ENCODE measurements around the gene DMTF1.
"Not testable (repeated sequence)": the region's sequence is repeated elsewhere in the genome, so short reads cannot be mapped to it uniquely, and the experiment has no call there.

DMTF1 gene

DNA sequence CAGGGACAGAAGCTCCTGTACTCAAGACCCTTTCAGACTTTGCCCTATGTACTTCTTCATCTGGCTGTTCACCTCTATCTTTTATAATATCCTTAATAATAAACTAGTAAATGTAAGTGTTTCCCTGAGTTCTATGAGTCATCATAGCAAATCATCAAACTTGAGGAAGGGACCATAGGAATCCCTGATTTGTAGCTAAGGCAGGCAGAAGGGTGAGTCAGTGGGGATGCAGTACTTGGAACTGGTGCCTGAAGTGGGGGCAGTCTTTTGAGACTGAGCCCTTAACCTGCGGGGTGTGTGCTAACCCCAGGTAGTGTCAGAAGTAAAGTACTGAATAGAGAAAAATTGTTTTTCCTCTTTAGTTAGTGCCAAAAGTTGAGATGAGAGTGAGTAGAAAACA, 73.4 kb downstream of the DMTF1 start:
- DNase-seq (ENCODE audit: low read depth): no peak

DNA sequence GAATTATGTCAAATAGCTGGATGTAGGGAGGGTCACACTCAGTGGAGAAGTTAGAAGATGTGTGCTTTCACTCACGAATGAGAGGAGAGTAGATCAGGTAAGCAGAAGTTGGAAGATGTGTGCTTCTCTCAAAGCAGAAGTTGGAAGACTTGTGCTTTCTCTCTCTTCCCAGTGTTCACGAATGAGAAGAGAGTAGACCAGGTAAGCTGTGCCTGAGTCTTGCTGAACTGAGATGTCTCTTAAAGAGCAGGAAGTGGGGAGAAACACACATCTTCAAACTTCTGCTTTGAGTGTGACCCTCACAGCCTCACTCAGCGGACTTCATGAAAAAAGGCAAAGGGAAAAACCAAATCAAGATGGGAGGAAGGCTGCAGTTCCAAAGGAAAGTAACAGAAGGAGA, 74.2 kb downstream of the DMTF1 start:
- no peak for DNase-seq (ENCODE audit: low read depth)

DNA sequence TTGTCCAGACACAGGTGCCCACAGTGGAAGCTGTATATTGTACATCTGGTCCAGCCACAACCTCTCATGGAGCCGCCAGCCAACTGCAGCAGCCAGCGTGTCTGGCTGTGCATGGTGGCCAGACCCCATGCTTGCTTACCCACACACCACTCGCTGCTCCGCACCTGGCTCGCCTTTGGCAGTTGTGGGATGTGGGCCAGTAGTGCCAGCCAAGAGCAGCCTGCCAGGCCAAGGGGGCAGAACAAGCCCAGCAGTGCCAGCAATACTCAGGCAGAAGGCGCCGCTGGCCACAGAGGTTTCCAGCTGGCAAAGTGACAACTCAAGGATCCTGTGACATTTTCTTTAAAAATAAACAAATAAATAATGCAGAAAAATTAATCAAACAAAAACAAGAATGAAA, 79.0 kb downstream of the DMTF1 start:
- DNase-seq (ENCODE audit: low read depth): no peak

DNA sequence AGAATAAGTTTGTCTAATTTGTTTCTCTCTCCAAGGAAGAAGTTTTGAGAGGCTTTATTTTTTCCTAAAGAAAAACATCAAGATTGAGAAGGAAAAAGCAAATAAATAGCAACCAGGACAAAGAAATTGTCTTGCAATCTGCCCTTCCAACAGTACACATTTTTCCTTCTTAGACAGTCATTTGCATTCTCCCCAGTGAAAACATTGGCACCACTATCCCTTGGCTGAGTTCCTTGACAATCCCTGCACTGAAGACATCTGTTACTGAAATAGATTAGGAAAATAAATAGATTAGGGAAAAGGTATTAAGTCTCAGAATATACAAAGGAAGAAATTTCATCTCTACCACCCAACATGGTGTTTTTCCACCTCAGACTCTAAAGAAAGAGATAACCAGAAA, 79.5 kb downstream of the DMTF1 start:
- no peak for DNase-seq (ENCODE audit: low read depth)

- DNase-seq (ENCODE audit: low read depth): no peak
Observed at GRCh38 chr7:87234949-87235348, 82.7 kb downstream of the DMTF1 start.

DNA sequence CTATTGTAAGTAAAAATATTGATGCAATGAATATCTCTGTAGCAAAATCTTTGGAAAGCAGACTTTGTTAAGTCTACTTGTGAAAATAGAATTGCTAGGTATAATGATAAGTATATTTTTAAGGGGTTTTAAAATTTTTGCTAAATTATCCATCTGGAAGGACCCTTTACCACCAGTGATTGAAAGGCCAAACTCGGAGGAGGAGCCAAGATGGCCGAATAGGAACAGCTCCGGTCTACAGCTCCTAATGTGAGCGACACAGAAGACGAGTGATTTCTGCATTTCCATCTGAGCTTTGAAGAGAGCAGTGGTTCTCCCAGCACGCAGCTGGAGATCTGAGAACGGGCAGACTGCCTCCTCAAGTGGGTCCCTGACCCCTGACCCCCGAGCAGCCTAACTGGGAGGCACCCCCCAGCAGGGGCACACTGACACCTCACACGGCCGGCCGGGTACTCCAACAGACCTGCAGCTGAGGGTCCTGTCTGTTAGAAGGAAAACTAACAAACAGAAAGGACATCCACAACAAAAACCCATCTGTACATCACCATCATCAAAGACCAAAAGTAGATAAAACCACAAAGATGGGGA, 86.3 kb downstream of the DMTF1 start:
- not testable (repeated sequence) for DNase-seq (ENCODE audit: low read depth)

DNA sequence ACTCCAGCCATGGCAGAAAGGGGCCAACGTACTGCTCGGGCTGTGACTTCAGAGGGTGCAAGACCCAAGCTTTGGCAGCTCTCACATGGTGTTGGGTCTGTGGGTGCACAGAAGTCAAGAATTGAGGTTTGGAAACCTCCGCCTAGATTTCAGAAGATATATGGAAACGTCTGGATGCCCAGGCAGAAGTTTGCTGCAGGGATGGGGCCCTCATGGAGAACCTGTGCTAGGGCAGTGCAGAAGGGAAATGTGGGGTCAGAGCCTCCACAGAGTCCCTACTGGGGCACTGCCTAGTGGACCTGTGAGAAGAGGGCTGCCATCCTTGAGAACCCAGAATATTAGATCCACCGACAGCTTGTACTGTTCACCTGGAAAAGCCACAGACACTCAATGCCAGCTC, 93.4 kb downstream of the DMTF1 start:
- DNase-seq (ENCODE audit: low read depth): not testable (repeated sequence)
